Activated CD8-positive, alpha-beta memory T cell treated with anti-CD3 and anti-CD28 coated beads, Interleukin-2, amount 50 U/mL, for 1 hour (primary cell): Measurements from ENCODE around the gene RAP1GAP.
"Not testable (repeated sequence)": the region's sequence is repeated elsewhere in the genome, so short reads cannot be mapped to it uniquely, and the experiment has no call there.

Experiments used
- DNase-seq: peaks from one replicate; pipeline ENCODE4 v3.0.0-alpha.2; 2020; ENCODE audit errors: extremely low read depth

RAP1GAP gene

DNA sequence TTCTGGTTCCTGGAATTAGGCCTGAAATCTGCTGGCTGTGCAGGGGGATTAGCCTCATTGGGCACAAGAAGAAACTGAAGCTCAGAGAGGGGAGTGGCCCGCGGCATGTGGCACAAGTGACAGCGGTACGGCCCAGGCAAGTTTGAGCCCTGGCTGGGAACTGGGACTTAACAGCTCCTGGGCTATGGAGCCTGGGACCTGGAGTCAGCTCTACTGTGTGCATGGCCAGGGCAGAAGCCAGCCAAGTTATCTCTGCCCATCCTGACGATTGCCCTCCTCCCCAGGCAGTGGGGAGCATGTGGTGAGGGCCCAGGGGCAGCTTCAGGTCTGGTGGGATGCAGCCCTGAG is 98.7 kb downstream of the RAP1GAP start:
- DNase-seq: no peak

DNA sequence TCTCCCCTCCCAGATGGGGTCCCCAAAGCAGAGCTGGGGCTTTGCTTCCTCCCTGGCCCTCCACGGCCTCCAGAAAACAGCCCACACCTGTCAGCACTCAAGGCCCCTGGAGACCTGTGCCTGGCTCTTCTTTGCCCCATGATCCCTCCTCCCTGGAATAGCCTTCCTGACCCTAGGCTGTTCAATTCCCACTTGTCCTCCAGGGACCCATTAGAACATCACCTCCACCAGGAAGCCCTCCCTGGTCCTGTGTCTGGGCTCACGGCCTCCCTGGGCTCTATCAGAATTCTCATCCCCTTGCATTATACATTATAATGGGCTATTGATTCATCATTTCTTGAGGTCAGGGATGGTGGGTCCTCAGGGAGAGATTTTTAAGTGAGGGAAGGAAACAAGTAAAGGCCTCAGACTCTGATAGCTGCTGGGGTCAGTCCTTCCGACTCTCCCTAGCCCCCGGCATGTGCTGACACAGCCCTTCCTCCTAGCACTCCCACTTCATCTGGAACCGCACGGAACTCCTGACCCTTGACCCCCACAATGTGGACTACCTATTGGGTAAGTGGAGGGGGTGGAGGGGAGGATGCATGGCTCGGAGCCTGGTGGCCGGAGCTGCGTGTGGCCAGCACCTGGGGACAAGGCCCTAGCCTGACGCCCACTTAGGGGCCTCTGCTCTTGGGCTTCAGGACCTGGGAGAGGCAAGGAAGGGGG is 99.2 kb downstream of the RAP1GAP start:
- no peak for DNase-seq

DNA sequence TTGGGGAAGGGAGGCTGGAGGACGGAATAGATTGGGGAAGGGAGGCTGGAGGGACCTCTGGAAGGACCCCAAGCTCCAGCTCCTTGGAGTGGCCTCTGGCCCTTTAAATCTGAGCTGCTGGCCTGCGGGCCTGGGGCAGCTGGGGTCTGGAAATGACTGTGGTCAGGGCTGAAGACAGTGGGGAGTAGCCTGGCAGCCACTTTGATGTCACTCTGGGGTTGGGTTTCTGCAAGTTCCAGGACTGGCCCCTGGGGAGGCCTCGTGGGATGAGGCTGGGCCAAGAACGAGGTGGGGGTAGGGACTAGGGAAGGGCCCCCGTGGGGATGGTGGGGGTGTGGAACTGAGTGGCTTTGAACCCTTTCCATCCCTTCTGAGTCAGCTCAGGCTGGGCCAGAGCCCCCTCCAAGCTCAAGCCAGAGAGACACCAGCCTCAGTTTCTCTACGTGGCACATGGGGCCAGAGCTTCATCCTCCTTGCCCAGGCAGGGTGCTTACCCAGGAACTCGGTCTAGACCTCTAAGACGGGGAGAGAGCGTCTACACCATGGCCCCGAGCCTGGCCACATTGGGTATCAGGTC is 100.3 kb downstream of the RAP1GAP start:
- no peak for DNase-seq

DNA sequence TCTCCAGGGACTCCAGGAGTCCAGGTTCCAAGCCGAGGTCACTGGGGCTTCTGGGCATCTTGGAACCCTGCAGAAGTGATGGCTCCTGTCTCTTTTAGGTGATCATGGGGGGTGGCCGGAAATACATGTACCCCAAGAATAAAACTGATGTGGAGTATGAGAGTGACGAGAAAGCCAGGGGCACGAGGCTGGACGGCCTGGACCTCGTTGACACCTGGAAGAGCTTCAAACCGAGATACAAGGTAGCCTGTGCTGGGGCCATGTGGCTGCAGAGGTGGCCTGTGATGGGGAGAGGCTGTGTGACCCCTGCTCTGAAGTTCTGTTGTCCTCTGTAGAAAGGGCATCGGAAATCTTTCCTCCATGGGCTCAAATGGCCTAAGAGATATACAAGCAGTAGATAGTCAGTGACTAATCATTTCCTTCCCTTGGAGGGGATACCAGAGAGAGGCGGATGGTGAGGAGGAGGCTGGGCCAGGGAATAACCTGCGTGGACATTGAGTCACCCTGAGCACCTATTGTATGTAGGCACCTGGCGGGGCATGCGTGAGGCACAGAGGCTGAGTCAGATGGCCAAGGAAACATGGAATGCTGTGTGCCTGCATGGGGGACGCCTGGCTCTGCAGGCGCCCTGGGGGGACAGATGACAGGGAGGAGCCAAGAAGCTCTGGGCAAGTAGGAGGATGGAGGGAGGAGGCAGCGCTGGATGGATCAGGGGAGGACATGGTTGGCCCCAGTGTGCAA is 101.0 kb downstream of the RAP1GAP start:
- no peak for DNase-seq

DNA sequence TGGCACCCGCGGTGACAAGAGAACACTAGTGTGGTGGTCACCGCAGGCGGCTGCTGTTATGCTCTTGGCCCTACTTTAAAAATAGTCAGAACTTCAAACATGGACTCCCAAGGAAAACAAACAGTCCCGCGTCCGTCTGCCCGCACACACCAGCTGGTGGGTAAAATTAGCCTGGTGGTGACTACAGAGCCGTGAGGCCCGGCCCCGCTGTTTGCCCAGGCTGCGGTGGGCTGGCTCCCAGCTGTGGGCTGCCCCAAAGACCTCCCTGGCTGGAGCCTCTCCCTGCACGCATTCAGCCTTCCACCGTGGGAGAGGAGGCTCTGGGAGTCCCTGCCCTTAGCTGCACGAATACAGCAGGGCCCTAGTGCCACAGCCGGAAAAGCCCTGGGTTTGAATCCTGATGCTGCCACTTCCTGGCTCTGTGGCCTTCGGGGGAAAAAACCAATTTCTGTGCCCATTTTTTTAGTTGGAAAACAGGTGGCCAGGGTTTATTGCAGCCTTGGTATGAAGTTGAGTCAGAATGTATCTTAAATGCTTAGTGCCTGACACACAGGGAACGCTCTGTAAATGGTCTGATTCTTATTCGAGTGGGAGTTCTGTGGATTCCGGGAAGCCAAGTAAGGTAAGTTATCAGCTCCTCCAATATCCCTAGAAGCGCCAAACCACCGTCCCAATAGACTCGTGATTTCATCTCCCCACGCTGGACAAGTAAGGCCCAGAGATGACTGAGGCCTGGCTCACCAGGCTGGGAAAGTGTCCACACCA is 101.7 kb downstream of the RAP1GAP start:
- DNase-seq: no peak

GRCh38 chr1:21566361-21566760 is 102.8 kb downstream of the RAP1GAP start:
- not testable (repeated sequence) for DNase-seq

GRCh38 chr1:21565285-21565684 is 103.9 kb downstream of the RAP1GAP start:
- no peak for DNase-seq

DNA sequence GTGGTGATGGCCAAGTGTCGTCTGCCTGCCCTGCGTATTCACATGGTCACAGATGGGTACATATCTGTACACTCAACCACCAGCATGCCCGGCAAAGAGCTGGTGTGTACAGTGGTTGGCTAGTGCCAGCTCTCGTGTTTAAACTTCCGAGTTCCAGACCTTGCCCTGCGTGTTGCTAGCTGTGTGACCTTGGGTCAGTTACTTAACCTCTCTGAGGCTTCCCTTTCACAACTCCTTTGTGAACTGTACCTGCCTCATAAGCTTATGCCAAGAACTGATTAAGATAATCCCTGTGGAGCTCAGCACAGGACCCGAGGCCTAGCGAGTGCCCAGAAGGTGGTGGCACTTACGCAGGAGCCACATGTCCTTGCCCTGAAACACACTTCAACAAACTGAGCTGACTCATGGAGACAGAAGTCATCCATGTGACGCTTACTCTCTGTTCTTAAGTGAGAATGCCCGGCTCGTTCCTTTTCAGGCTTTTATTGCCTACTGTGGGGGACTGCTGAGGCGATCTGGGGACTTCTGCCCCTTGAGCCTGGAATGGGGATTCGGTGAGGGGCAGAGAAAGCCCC is 104.5 kb downstream of the RAP1GAP start:
- DNase-seq: no peak

DNA sequence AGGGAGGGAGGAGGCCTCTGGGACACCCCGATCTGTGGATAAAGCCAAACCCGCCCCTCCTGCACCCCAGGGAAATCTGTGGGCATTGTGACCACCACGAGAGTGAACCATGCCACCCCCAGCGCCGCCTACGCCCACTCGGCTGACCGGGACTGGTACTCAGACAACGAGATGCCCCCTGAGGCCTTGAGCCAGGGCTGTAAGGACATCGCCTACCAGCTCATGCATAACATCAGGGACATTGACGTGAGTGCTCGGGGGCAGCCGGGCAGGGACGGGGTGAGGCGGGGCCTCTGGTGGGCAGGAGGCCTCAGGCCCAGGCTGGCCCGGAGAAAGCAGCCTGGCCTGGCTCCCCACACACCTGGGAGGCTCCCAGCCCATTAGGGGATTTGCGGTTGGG is 105.2 kb downstream of the RAP1GAP start:
- DNase-seq: no peak

DNA sequence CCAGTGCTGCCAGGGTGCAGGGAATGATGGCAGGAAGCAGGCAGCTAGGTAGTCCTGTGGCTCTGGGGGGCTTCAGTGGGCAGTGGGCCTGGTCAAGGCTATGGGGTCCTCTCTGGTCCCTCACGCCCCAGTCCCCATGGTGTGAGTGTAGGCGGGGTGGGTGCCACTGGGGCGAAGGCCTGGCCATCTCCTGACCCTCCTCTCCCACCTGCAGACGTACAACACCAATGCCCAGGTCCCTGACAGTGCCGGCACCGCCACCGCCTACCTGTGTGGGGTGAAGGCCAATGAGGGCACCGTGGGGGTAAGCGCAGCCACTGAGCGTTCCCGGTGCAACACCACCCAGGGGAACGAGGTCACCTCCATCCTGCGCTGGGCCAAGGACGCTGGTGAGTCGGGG is 106.3 kb downstream of the RAP1GAP start:
- no peak for DNase-seq

DNA sequence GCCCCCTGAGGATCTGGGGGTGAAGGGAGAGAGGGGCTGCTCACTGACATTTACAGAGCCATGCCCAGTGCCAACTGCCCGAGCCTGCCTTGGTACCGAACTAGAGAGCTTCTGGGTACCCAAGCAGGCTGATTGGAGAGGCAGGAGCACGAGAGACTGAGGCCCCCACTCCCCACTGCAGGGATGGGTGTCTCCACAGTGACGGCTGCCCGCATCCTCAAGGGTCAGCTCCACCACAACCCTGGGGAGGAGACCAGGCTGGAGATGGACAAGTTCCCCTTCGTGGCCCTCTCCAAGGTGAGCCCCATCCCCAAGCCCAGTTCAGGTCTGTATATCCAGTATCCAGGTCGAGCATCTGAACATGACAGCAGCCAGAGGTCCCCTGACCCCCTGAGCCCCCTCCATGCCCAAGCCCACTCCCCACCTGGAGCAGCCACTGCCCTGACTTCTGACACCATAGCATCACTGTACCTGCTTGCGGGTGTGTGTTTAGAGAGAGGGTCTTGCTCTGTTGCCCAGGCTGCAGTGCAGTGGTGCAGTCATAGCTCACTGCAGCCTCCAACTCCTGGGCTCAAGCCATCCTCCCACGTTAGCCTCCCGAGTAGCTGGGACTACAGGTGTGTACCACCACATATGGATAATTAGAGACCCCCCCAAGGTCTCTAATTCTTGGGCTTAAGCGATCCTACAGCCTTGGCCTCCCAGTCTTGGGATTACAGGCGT is 108.1 kb downstream of the RAP1GAP start:
- DNase-seq: no peak

- no peak for DNase-seq
These were observed 109.2 kb downstream of the RAP1GAP start for GRCh38 chr1:21559788-21560567.

DNA sequence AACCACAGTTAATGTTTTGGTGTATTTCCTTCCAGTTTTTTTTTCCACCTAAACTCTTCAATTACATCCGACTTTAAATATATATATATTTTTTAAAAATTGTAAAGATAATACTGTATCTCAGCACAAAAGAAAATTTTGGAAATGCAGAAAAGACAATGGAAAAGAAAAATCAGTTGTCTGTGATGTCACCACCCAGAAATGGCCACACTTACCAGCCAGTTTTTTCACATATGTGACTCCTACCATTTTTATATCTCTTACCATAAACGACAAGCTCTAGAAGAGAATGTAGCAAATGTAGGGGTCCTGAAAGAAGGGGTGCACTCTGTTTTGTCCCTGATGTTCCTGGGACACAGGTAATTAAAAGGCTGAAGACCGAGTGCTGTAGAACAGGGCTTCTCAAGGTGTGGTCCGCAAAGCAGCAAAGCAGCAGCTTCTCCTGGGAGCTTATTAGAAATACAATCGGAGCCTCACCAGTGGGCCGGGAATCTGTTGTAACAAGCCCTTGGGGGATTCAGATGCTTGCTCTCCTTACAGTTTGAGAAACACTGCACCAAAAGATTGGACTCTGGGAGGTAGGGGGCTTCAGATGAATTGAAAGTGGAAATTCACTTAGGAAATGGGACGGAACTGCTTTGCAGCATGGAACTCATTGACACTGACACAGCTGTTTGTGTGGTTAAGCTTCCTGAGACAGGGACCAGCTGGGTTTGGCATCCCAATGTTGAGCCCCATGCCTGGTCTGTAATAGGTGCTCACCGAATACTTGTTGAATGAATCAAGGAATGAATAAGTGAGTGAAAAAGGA is 115.8 kb downstream of the RAP1GAP start:
- no peak for DNase-seq

DNA sequence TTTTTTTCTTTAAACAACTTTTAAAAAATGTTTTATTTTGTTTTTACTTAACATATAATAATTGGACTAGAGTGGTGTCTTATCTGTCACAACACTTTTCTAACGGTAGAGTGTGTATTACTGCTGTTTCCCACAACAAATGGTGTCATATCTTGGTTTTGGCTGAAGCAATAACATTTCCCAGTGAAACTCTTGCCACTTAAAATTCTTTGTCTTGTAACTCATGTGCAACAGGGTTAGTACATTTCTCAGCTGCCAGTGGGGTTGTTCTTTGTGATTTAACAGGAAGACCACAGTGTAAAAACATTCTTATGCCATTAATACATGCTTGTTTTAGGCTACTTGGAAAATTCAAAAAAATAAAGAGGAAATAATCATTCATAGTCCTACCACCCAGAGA is 116.4 kb downstream of the RAP1GAP start:
- DNase-seq: no peak

DNA sequence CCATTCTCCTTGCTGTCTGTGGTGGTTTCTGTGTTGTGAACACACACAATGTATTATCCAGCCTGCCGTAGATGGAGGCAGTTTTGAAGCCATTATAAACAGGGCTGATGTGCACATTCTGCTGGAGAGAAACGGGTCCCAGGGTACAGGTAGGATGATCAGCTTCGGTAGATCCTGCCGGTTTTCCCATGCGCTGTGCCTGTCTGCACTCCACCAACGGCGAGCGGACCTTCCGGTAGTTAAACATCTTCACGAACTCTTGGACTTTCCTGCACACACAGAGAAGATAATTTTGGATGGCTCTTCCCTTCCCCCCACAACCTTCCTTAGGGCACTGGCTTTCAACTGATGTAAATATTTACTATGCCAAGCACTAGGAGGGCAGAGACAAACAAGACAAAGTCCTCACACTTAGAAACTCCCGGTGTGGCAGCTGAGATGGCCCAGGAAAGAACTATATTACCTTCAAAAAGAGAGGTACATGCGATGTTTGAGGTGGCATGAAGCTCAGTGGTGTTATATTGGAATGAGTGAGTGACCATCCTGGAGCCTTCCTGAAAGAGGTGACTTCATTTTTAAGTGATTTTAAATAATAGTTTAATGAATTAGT is 118.2 kb downstream of the RAP1GAP start:
- no peak for DNase-seq

- no peak for DNase-seq
These were observed 119.1 kb downstream of the RAP1GAP start for GRCh38 chr1:21550097-21550496.

GRCh38 chr1:21547876-21548275 is 121.3 kb downstream of the RAP1GAP start:
- DNase-seq: no peak
